ENCODE measurements around the gene RBM33.

- TF ChIP-seq CTCF (IDR thresholded peaks at IDR 0.05) (no peak), POLR2AphosphoS5 (IDR thresholded peaks at IDR 0.05) (peak in 1 of 3 donors; percentile 19)
Observed at GRCh38 chr7:155728116-155728515, 83.7 kb downstream of the RBM33 start.
